Measurements from ENCODE around the gene MRTFB.

MRTFB gene

DNA sequence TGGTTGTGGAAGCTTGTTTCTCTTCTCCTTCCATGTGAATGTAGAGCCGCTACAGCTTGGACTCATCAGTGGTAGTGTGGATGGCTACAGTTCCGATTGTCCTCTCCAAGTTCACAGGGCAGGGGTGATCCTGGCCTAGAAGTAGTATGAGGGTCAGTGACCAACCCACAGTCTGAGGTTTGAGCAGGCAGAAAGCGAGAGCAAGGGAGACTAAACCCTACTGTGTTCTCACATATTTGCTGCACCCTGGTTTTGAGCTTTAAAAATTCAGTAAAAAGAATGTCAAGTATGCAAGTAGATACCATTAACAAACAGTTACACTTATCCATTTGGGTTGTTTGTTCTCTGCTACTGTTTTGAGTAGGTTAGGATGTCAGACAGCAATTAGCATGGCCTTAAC is 148.9 kb downstream of the MRTFB start:
- TF ChIP-seq, protein P1, sequence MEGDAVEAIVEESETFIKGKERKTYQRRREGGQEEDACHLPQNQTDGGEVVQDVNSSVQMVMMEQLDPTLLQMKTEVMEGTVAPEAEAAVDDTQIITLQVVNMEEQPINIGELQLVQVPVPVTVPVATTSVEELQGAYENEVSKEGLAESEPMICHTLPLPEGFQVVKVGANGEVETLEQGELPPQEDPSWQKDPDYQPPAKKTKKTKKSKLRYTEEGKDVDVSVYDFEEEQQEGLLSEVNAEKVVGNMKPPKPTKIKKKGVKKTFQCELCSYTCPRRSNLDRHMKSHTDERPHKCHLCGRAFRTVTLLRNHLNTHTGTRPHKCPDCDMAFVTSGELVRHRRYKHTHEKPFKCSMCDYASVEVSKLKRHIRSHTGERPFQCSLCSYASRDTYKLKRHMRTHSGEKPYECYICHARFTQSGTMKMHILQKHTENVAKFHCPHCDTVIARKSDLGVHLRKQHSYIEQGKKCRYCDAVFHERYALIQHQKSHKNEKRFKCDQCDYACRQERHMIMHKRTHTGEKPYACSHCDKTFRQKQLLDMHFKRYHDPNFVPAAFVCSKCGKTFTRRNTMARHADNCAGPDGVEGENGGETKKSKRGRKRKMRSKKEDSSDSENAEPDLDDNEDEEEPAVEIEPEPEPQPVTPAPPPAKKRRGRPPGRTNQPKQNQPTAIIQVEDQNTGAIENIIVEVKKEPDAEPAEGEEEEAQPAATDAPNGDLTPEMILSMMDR (IDR thresholded peaks at IDR 0.05; ENCODE audit: low read depth, low read length) = no peak
- DNase-seq = no peak
- peaks cover 5% of the 10 kb centered on the region for H3K36me3 ChIP-seq

GRCh38 chr16:14223632-14224031 is 152.5 kb downstream of the MRTFB start:
- Histone ChIP-seq H3K4me1 (no peaks in the 10 kb centered on the region), H3K4me3 (ENCODE audit: low read depth, low read length) (no peak overlapping the region), H3K9me3 (no peaks in the 10 kb centered on the region), H3K36me3 (peaks cover 5% of the 10 kb centered on the region), H3K27me3 (no peaks in the 10 kb centered on the region)
- DNase-seq = no peak
- TF ChIP-seq, protein P1 (IDR thresholded peaks at IDR 0.05; ENCODE audit: low read depth, low read length) = no peak

More for the DNA sequence above, 148.9 kb downstream of the MRTFB start:
- no peak overlapping the region for H3K4me3 ChIP-seq (ENCODE audit: low read depth, low read length)
- no peaks in the 10 kb centered on the region for H3K9me3 ChIP-seq
- no peaks in the 10 kb centered on the region for H3K27me3 ChIP-seq
- no peaks in the 10 kb centered on the region for H3K4me1 ChIP-seq

DNA sequence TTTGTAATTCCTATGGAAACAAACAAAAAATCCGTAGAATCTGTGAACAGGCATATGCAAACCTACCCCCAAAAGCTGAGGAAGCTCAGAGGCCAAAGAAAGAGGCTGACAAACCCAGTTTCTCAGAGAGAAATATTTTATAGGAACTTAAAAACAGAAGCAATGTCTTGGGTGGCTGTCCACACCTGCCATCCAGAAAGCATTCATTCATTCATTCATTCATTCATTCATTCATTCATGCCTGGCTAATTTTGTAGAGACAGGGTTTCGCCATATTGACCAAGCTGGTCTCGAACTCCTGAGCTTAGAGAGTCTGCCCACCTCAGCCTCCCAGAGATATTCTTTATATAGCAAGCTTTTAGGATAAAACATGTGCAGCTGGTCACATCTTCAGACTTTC is 154.3 kb downstream of the MRTFB start:
- DNase-seq = no peak
- TF ChIP-seq, protein P1 (IDR thresholded peaks at IDR 0.05; ENCODE audit: low read depth, low read length) = no peak

DNA sequence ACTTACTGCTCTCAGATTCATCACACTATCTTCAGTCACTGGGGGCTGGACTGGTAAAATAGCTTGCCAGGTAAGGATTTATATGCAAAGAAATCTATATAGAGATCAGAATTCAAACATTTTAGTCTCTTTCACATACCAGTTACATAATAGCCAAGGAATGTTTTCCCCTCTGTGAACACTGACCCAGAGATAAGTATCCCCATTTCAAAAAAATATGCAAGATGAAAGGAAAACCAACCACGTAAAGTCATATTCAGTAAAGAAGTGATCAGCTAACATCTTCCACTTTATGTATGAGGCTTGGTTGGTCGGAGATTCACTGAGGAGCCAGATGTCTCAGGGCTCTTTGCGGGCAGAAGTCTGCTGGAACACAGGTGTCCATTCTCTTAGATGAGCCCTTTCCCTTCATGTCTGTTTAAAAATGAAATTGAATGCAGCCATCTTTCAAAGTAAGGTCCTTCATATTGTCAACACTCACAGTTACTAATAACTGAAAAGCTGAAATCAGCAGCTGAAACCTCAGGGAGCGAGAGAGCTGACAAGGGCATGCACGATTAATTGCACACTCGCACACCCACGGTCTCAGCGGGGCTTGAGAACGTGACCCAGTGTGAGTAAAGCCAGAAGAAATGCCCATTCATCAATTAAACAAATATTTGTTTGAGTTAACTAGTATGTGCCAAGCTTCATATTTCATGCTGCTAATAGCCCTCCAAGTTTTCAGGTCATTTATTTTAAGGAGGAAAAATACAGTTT is 161.2 kb downstream of the MRTFB start:
- TF ChIP-seq, protein P1 (IDR thresholded peaks at IDR 0.05; ENCODE audit: low read depth, low read length) = no peak
- no peak for DNase-seq

More for the DNA sequence above, 154.3 kb downstream of the MRTFB start:
- H3K9me3 ChIP-seq = no peaks in the 10 kb centered on the region
- peaks cover 5% of the 10 kb centered on the region for H3K36me3 ChIP-seq
- H3K4me3 ChIP-seq (ENCODE audit: low read depth, low read length) = no peak overlapping the region
- no peaks in the 10 kb centered on the region for H3K4me1 ChIP-seq
- H3K27me3 ChIP-seq = no peaks in the 10 kb centered on the region

DNA sequence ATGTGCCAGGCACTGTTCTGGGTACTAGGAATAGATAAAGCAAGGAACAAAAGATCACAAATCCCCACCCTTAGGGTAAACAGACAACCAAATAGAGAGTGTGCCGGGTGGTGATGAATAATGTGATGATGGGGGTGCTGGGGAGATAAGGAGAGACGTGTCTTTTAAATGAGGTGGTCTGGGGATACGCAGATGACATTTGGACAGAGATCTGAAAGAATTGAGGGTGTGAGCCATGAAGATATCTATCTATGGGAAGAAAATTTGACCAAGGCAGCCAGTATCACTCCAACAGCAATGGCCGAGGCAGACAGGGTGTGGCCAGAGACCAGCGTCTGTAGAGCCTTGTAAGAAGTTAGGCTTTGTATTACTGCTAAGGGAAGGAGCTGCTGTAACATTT is 165.3 kb downstream of the MRTFB start:
- no peaks in the 10 kb centered on the region; the same call in 1 of the 2 replicates for H3K36me3 ChIP-seq
- TF ChIP-seq, protein P1 (IDR thresholded peaks at IDR 0.05; ENCODE audit: low read depth, low read length) = no peak
- H3K27me3 ChIP-seq = no peaks in the 10 kb centered on the region
- H3K9me3 ChIP-seq = no peaks in the 10 kb centered on the region
- H3K4me1 ChIP-seq = no peaks in the 10 kb centered on the region
- DNase-seq = no peak
- no peak overlapping the region for H3K4me3 ChIP-seq (ENCODE audit: low read depth, low read length)

More for the DNA sequence above, 161.2 kb downstream of the MRTFB start:
- H3K4me1 ChIP-seq = no peaks in the 10 kb centered on the region
- no peaks in the 10 kb centered on the region for H3K36me3 ChIP-seq
- H3K4me3 ChIP-seq (ENCODE audit: low read depth, low read length) = no peak overlapping the region
- no peaks in the 10 kb centered on the region for H3K27me3 ChIP-seq
- H3K9me3 ChIP-seq = no peaks in the 10 kb centered on the region

DNA sequence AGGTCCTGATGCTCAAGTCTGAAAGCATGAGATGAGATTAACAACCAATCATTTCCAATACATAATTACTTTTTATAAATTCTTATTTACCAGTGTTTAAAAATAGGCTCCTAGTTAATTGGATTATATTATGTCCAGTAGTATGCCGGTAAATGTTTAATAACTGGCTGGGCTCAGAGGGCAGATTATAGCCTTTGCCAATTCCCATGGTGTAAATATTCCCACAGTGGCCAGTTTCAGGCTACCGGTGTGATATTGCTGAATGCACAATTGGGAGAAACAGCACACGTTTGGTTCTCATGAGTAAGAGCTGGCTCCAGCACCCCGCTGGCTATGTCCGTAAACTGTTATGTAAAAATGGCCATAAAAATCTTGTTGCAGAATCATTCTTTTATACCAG is 167.6 kb downstream of the MRTFB start:
- H3K4me3 ChIP-seq (ENCODE audit: low read depth, low read length) = no peak overlapping the region
- H3K4me1 ChIP-seq = no peaks in the 10 kb centered on the region
- no peak for DNase-seq
- H3K36me3 ChIP-seq = no peaks in the 10 kb centered on the region; the same call in 1 of the 2 replicates
- H3K9me3 ChIP-seq = no peaks in the 10 kb centered on the region
- TF ChIP-seq, protein P1 (IDR thresholded peaks at IDR 0.05; ENCODE audit: low read depth, low read length) = no peak
- H3K27me3 ChIP-seq = no peaks in the 10 kb centered on the region
